Measurements from ENCODE around the gene ATP2B2. TPM values are rescaled to one million over a fixed set of nuclear protein-coding genes. Genes with fewer than 3 reads are reported as not detected.
"Not testable (repeated sequence)": the region's sequence is repeated elsewhere in the genome, so short reads cannot be mapped to it uniquely, and the experiment has no call there.

The ATP2B2 gene
- polyA plus RNA-seq, 3 donors, result not detected

GRCh38 chr3:10382892-10383849, 122.2 kb downstream of the ATP2B2 start:
- no peak overlapping the region for H3K4me3 Mint-ChIP-seq
- H3K9me3 Mint-ChIP-seq, result peaks cover 7 to 25% (median 16%) of the 10 kb centered on the region in 7 donors
- Histone ChIP-seq H3K4me2 (replicated peaks; ENCODE audit: extremely low read depth, low read length, poor library complexity, severe bottlenecking) (no peak overlapping the region), H3K9ac (ENCODE audit: insufficient read depth, low read length, poor library complexity, severe bottlenecking) (no peak overlapping the region), H3K79me2 (ENCODE audit: insufficient read depth, low read length) (no peaks in the 10 kb centered on the region), H3K36me3 (replicated peaks in 1 of 2; ENCODE audit: control insufficient read depth in 1 of 2, insufficient read depth in 2 of 2, low read length in 2 of 2) (no peaks in the 10 kb centered on the region), H2AFZ (ENCODE audit: insufficient read depth, low read depth, low read length, poor library complexity, severe bottlenecking) (no peak overlapping the region), H3K27ac (ENCODE audit: low read depth in 1 of 2, low read length in 2 of 2) (no peak overlapping the region), H3K4me1 (ENCODE audit: control insufficient read depth in 1 of 2, insufficient read depth in 2 of 2, low read length in 2 of 2) (no peaks in the 10 kb centered on the region), H3K9me3 (replicated peaks in 1 of 2; ENCODE audit: control insufficient read depth in 1 of 2, insufficient read depth in 1 of 2, low read length in 2 of 2) (peaks cover 11 to 18% of the 10 kb centered on the region in 2 donors), H3K4me3 (replicated peaks in 1 of 3; ENCODE audit: low read depth in 2 of 3, low read length in 3 of 3) (no peak overlapping the region), H3K27me3 (ENCODE audit: control insufficient read depth in 2 of 2, insufficient read depth in 2 of 2, low read length in 2 of 2) (no peaks in the 10 kb centered on the region), H4K20me1 (ENCODE audit: insufficient read depth, low read length) (no peaks in the 10 kb centered on the region)
- intact Hi-C loops (cut with micrococcal nuclease), result no loop called here
- no peaks in the 10 kb centered on the region for H3K36me3 Mint-ChIP-seq
- H3K27ac Mint-ChIP-seq, result no peak overlapping the region
- 88% methylated on average over 2 of the region's 4 CpGs for WGBS (ENCODE audit: insufficient coverage)
- no peaks in the 10 kb centered on the region for H3K4me1 Mint-ChIP-seq
- no peak for DNase-seq
- peaks cover 2 to 6% (median 5%) of the 10 kb centered on the region in 3 donors for H3K27me3 Mint-ChIP-seq (ENCODE audit: low read depth in 3 of 3)
- TF ChIP-seq CTCF (IDR thresholded peaks at IDR 0.05), result no peak

GRCh38 chr3:10382445-10382844, 122.9 kb downstream of the ATP2B2 start:
- intact Hi-C loops (cut with micrococcal nuclease); H3K9ac ChIP-seq (ENCODE audit: insufficient read depth, low read length, poor library complexity, severe bottlenecking); H3K79me2 ChIP-seq (ENCODE audit: insufficient read depth, low read length); H3K4me1 Mint-ChIP-seq; H3K27ac ChIP-seq (ENCODE audit: low read depth in 1 of 2, low read length in 2 of 2); H3K4me3 Mint-ChIP-seq; H3K4me1 ChIP-seq (ENCODE audit: control insufficient read depth in 1 of 2, insufficient read depth in 2 of 2, low read length in 2 of 2); H2AFZ ChIP-seq (ENCODE audit: insufficient read depth, low read depth, low read length, poor library complexity, severe bottlenecking); H3K4me2 ChIP-seq (replicated peaks; ENCODE audit: extremely low read depth, low read length, poor library complexity, severe bottlenecking); H3K27me3 Mint-ChIP-seq (ENCODE audit: low read depth in 3 of 3); H3K36me3 Mint-ChIP-seq; H3K36me3 ChIP-seq (replicated peaks in 1 of 2; ENCODE audit: control insufficient read depth in 1 of 2, insufficient read depth in 2 of 2, low read length in 2 of 2); H3K27me3 ChIP-seq (ENCODE audit: control insufficient read depth in 2 of 2, insufficient read depth in 2 of 2, low read length in 2 of 2); DNase-seq; H4K20me1 ChIP-seq (ENCODE audit: insufficient read depth, low read length); H3K4me3 ChIP-seq (replicated peaks in 1 of 3; ENCODE audit: low read depth in 2 of 3, low read length in 3 of 3); H3K27ac Mint-ChIP-seq: not testable (repeated sequence)
- H3K9me3 Mint-ChIP-seq, result peaks cover 4 to 17% (median 11%) of the 10 kb centered on the region in 7 donors
- H3K9me3 ChIP-seq (replicated peaks in 1 of 2; ENCODE audit: control insufficient read depth in 1 of 2, insufficient read depth in 1 of 2, low read length in 2 of 2), result peaks cover 6 to 11% of the 10 kb centered on the region in 2 donors
- no CpG with 5 or more reads among the region's 3 CpGs for WGBS (ENCODE audit: insufficient coverage)
